GM19468 (cell line): Measurements from ENCODE around the gene TGFBR2.

Experiments
- ATAC-seq: cut with Tn5 transposase; IDR thresholded peaks from one replicate; pipeline ENCODE4 v1.9.1; 2021; ENCODE audit warnings: mild to moderate bottlenecking, moderate library complexity, moderate number of reproducible peaks; ENCODE audit not compliant: unreplicated experiment; ENCODE audit errors: extremely low read depth

The TGFBR2 gene

GRCh38 chr3:30700702-30701321 is 94.4 kb downstream of the TGFBR2 start:
- no peak for ATAC-seq

- ATAC-seq: no peak
These were observed 95.8 kb downstream of the TGFBR2 start for GRCh38 chr3:30702038-30702827.

GRCh38 chr3:30702828-30703397 is 96.5 kb downstream of the TGFBR2 start:
- no peak for ATAC-seq

GRCh38 chr3:30704931-30705890 is 98.8 kb downstream of the TGFBR2 start:
- ATAC-seq: no peak

GRCh38 chr3:30707825-30708224 is 101.4 kb downstream of the TGFBR2 start:
- no peak for ATAC-seq

- no peak for ATAC-seq
These were observed 102.1 kb downstream of the TGFBR2 start for GRCh38 chr3:30708472-30708871.

GRCh38 chr3:30710017-30710416 is 103.6 kb downstream of the TGFBR2 start:
- no peak for ATAC-seq

GRCh38 chr3:30711151-30711550 is 104.8 kb downstream of the TGFBR2 start:
- ATAC-seq: no peak

- no peak for ATAC-seq
These were observed 105.5 kb downstream of the TGFBR2 start for GRCh38 chr3:30711867-30712266.

GRCh38 chr3:30712991-30713390 is 106.6 kb downstream of the TGFBR2 start:
- ATAC-seq: no peak

- ATAC-seq: no peak
These were observed 107.6 kb downstream of the TGFBR2 start for GRCh38 chr3:30713885-30714503.

GRCh38 chr3:30719536-30719935 is 113.1 kb downstream of the TGFBR2 start:
- no peak for ATAC-seq

GRCh38 chr3:30720586-30721313 is 114.3 kb downstream of the TGFBR2 start:
- ATAC-seq: no peak

- no peak for ATAC-seq
These were observed 114.9 kb downstream of the TGFBR2 start for GRCh38 chr3:30721314-30721634.

GRCh38 chr3:30723211-30723610 is 116.8 kb downstream of the TGFBR2 start:
- no peak for ATAC-seq

GRCh38 chr3:30724863-30725262 is 118.5 kb downstream of the TGFBR2 start:
- no peak for ATAC-seq

- ATAC-seq: no peak
These were observed 121.7 kb downstream of the TGFBR2 start for GRCh38 chr3:30728143-30728542.

- ATAC-seq: no peak
These were observed 123.1 kb downstream of the TGFBR2 start for GRCh38 chr3:30729512-30729911.

GRCh38 chr3:30729936-30730335 is 123.5 kb downstream of the TGFBR2 start:
- no peak for ATAC-seq
